Ishikawa (cell line): ENCODE data around the gene RAB10.

Experiments used
- CEBPB ChIP-seq: IDR thresholded peaks from 2 replicates; pipeline ENCODE4 v1.6.1; 2012
- CREB1 ChIP-seq: IDR thresholded peaks from 2 replicates; pipeline ENCODE4 v1.6.1; 2012; ENCODE audit warnings: low read depth
- EP300 ChIP-seq: IDR thresholded peaks from 2 replicates; pipeline ENCODE4 v1.6.1; 2012; ENCODE audit warnings: borderline replicate concordance
- FOXM1 ChIP-seq: IDR thresholded peaks from 2 replicates; pipeline ENCODE4 v1.6.1; 2012; ENCODE audit warnings: low read depth, borderline replicate concordance
- MAX ChIP-seq: IDR thresholded peaks from 2 replicates; pipeline ENCODE4 v1.6.1; 2012
- NFIC ChIP-seq: IDR thresholded peaks from 2 replicates; pipeline ENCODE4 v1.6.1; 2012
- RAD21 ChIP-seq: IDR thresholded peaks from 2 replicates; pipeline ENCODE4 v1.6.1; 2012; ENCODE audit warnings: low read depth
- TAF1 ChIP-seq: IDR thresholded peaks from 2 replicates; pipeline ENCODE4 v1.6.1; 2012; ENCODE audit warnings: low read depth, mild to moderate bottlenecking
- TEAD4 ChIP-seq: IDR thresholded peaks from 2 replicates; pipeline ENCODE4 v1.6.1; 2012
- USF1 ChIP-seq: IDR thresholded peaks from 2 replicates; pipeline ENCODE4 v1.6.1; 2012
- YY1 ChIP-seq: IDR thresholded peaks from 2 replicates; pipeline ENCODE4 v1.6.1; 2012; ENCODE audit warnings: low read depth
- TF ChIP-seq, protein P1 (sequence below): IDR thresholded peaks from 2 replicates; pipeline ENCODE4 v1.6.1; 2012; ENCODE audit warnings: low read depth, mild to moderate bottlenecking

- no peak for TF ChIP-seq FOXM1
- TF ChIP-seq MAX: no peak
- TF ChIP-seq TEAD4: no peak
- no peak for TF ChIP-seq YY1
- TF ChIP-seq, protein P1, sequence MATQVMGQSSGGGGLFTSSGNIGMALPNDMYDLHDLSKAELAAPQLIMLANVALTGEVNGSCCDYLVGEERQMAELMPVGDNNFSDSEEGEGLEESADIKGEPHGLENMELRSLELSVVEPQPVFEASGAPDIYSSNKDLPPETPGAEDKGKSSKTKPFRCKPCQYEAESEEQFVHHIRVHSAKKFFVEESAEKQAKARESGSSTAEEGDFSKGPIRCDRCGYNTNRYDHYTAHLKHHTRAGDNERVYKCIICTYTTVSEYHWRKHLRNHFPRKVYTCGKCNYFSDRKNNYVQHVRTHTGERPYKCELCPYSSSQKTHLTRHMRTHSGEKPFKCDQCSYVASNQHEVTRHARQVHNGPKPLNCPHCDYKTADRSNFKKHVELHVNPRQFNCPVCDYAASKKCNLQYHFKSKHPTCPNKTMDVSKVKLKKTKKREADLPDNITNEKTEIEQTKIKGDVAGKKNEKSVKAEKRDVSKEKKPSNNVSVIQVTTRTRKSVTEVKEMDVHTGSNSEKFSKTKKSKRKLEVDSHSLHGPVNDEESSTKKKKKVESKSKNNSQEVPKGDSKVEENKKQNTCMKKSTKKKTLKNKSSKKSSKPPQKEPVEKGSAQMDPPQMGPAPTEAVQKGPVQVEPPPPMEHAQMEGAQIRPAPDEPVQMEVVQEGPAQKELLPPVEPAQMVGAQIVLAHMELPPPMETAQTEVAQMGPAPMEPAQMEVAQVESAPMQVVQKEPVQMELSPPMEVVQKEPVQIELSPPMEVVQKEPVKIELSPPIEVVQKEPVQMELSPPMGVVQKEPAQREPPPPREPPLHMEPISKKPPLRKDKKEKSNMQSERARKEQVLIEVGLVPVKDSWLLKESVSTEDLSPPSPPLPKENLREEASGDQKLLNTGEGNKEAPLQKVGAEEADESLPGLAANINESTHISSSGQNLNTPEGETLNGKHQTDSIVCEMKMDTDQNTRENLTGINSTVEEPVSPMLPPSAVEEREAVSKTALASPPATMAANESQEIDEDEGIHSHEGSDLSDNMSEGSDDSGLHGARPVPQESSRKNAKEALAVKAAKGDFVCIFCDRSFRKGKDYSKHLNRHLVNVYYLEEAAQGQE: no peak
- no peak for TF ChIP-seq EP300
- TF ChIP-seq RAD21: no peak
- TF ChIP-seq NFIC: no peak
- no peak for TF ChIP-seq TAF1
- no peak for TF ChIP-seq CEBPB
- no peak for TF ChIP-seq USF1
- no peak for TF ChIP-seq CREB1
Observed at GRCh38 chr2:26123426-26123825, 89.5 kb downstream of the RAB10 start.
